ELR (cell line): ENCODE data around the gene IRGC.
"Not testable (repeated sequence)": the region's sequence is repeated elsewhere in the genome, so short reads cannot be mapped to it uniquely, and the experiment has no call there.

Experiments used
- DNase-seq: peaks from one replicate; pipeline ENCODE4 v3.0.0-alpha.2; 2015; ENCODE audit warnings: low read depth

IRGC gene, protein sequence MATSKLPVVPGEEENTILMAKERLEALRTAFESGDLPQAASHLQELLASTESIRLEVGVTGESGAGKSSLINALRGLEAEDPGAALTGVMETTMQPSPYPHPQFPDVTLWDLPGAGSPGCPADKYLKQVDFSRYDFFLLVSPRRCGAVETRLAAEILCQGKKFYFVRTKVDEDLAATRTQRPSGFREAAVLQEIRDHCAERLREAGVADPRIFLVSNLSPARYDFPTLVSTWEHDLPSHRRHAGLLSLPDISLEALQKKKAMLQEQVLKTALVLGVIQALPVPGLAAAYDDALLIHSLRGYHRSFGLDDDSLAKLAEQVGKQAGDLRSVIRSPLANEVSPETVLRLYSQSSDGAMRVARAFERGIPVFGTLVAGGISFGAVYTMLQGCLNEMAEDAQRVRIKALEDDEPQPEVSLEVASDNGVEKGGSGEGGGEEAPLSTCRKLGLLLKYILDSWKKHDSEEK

DNA sequence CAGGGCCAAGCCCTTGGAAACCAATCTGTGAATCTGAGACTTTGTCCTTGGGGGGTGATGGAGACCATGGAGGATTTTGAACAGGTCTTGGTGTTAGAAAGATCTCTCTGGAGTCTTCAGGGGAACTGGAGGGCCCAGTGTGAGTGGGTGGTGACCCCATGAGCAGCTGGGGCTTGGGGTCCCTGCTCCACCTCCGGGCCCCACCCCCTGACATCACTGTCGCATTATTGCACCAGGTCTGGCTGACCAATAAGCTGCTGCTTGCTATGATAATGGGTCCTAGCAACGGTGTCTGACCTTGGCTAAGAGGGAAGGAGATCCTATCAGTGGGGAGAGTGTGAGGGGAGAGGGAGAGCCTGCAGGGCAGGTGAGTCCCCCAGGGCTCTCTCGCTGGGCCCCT lies at the start of gene IRGC:
IRGC (plus strand) TSS at position 301 of the 400 bp plus-strand sequence. CDS start 2,483 bp downstream, outside the sequence.
- DNase-seq = no peak

DNA sequence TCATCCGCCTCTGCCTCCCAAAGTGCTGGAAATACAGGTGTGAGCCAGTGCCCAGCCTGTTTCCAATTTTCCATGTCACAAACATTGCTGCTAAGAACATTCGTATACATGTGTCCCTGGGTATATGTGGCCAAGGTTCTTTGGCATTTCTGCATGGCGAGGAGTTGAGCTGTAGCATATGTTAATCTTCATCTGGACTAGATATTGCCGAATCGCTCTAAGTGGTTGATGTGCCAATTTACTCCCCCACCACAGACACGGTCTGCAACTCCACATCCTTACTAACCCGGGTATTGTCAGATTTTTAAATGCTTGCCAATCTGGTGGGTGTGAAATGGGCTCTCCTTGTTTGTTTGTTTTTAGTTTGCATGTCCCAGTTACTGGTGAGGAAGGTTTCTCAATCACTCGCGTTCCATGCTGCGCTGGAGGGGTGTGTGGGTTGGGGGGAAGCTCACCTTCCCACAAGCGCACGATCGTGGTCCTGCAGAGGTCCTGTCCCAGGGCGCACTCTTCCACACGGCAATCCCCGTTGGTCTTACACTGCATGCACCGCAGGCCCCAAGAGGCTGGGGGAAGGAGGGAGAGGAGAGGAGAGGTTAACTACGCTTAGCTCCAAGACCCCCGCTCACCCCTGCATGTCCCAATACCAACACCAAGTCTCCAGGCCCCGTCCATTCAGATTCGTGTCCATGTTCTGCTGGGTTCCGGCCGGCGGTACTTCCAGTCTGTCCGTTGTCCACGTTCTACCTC lies 48.6 kb upstream of the IRGC start:
- DNase-seq = no peak

DNA sequence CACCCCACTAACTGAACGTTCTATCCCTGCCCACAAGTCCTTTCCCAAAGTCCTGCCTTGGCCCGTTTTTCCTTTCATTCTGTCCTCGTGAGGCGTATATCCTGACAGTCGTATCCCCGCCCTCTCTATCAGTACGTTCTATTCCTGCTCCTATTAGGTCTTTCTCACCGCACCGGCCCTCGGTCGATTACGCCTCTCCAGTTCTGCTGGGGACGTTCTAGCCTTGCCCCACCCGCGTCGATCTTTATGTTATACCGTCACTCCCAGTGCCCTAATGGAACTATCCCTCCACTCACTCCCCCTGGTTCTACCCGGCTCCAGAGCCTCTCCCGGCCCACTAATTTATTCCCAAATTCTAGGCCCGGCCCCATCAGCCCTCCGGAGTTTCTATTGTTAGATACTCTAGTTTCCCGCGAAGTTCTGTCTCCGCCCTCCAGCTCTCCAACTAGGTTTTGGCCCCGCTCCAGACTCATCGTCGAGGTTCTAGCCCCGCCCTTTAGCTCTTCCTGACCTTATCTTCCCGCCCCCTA lies 47.9 kb upstream of the IRGC start:
- peak; percentile 33 for DNase-seq

DNA sequence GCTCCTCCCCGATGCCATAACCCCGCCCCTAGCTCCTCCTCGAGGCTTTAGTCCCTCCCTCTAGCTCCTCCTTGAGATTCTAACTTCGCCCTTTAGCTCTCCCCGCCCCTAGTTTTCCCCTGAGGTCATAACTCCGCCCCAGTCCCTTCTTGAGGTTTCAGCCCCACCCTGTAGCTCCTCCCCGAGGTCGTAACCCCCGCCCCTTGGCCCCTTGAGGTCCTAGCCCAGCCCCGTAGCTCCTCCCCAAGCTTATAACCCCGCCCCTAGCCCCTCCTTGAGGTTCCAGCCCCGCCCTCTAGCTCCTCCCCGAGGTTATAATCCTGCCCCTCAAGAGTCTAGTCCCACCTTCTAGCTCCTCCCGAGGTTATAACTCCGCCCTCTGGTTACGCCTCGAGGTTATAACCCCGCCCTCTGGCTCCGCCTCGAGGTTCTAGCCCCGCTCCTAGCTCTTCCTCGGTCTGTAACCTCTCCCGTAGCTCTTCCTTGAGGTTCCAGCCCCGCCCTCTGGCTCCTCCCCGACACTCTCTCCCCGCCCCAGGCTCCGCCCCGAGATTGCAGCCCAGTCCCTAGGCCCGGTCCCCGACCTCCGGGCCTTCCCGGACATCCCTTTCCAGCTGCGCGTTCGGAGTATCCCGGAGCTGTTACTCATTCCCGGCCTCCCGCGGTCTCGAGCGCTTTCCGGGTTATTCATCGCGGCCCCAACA lies 47.3 kb upstream of the IRGC start:
- DNase-seq = peak; percentile 99

DNA sequence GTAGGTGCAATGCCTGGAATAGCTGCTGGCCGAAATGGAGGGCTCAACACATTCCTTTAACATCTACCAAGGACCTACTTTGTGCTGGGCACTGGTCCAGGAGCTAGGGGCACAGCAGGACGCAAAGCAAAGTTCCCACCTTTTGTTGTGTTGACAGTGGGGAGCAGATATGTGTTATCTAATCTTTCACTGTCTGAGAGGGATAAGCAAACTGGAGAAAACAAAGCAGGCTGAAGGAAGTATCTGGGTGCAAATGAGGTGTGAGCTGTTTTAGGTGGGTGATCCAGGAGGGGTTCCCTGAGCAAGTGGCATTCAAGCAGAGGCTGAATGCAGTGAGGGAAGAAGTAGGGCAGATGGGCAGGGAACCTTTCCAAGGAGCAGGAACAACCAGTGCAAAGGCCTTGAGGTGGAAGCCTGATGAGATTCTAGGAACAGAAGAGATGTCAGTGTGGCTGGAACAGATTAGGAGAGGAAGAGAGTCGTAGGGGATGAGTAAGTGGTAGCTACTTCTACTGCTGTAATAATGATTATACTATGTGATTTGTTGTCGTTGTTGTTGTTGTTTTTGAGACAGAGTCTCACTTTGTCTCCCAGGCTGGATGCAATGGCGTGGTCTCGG lies 43.7 kb upstream of the IRGC start:
- DNase-seq = no peak

DNA sequence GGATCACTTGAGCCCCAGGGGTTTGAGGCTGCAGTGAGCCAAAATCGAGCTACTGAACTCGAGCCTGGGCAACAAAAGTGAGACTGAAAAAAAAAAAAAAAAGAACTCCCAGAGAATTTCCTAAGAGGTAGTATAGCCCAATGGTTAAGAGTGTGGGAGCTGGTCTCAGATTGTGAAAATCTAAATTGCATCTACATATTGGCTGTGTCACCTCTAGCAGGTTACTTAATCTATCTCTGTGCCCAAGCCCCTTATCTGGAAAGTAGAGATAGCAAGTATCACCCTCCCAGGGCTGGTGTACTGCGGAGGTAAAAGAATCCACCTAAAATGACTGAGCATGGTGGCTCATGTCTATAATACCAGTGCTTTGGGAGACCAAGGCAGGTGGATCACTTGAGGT lies 42.2 kb upstream of the IRGC start:
- no peak for DNase-seq

DNA sequence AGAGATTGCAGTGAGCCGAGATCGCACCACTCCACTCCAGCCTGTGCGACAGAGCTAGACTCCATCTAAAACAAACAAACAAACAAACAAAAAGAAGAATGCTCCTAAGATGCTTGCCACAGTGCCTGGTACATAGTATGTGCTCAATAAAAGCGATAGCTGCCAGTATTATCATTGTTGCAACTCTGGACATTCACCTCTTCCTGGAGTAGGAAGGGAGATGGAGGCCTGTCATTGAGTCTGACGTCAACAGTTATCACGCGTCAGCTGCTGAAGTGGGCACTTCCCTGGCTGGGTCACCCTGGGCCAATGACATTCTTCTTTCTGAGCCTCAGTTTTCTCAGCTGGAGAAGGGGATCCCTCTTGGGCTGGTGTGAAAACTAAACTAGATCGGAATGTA lies 41.7 kb upstream of the IRGC start:
- DNase-seq = peak; percentile 35

DNA sequence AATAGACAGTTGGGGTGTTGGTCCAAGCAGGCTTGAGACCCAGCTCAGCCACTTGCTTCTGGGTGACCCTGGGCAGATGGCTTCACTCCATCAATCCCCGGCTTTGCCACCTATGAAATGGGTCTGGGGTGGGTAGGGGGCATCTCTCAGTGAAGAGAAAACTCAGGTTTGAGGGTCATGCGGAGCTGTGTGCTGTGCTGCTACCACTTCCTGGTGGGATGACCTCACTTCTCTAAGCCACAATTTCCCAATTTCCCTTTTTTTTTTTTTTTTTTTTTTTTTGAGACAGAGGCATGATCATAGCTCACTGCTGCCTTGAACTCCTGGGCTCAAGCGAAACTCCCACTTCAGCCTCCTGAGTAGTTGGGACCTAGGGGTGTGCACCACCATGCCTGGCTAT lies 41.3 kb upstream of the IRGC start:
- peak; percentile 80 for DNase-seq

DNA sequence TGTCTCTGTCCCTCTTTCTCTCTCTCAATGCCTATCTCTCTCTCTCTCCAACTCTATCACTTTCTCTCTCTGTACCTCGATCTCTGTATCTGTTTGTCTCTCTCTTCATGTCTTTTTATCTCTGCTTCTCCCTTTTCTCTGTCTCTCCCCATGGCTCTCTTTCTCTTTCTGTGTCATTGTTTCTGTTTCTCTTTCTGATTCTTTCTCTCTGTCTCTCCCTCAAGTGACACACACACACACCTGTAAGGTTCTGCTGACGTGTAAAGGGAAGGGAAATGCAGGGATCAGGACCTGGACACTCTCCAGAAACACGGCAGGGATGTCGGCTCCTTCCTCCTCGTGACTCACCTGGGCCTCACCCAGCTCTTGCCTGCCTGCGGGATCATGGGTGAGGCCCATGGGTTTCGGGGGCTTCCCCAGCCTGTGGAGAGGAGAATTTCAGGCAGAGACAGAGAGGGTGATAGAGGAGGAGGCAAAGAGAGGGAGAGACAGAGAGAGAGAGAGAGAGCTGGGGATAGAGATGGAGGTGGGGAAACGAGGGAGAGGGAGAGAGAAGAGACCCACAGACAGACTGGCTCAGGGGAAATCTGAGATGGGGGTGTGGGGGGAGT lies 40.5 kb upstream of the IRGC start:
- DNase-seq = peak; percentile 89

DNA sequence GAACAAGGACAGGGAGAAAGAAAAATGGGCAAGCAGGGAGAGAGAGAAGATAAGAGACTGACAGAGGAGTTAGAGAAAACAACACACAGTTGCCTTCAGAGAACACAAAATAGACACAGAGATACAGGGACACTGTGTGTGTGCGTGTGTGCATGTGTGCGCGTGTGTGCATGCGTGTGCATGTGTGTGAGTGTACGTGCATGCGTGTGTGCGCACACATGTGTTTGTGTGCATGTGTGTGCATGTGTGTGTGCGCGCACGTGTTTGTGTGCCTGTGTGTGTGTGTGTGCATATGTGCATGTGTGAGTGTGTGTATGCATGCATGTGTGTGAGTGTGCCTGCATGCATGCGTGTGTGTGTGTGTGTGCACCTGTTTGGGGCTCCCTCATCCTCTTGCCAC lies 40.0 kb upstream of the IRGC start:
- no peak for DNase-seq

DNA sequence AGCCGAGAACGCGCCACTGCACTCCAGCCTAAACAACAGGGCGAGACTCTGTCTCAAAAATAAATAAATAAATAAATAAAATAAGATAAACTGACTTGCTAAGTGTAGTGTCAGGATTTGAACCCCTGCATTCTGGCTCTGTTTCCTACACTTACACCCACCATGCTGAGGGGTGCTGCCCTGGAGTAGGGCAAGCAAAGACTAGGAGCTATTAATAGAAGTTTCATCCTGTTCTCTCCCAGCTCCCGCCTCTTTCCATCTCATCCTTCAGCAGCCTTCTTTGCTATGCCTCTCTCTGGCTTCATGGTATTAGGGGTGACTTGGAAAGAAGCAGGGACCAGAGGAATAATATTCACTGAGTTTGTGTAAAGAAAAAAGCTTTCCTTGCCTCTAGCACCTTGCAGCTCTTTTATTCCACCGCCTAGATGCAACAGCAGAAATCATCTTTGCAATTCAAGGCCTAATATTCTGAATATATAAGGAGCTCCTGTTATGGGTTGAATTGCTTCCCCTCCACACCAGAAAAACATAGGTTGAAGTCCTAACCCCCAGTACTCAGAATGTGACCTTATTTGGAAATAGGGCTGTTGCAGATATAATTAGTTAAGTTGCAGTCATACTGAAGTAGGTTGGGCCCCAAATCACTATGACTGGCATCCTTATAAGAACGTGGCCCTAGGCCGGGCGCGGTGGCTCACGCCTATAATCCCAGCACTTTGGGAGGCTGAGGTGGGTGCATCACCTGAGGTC lies 37.2 kb upstream of the IRGC start:
- DNase-seq = no peak

DNA sequence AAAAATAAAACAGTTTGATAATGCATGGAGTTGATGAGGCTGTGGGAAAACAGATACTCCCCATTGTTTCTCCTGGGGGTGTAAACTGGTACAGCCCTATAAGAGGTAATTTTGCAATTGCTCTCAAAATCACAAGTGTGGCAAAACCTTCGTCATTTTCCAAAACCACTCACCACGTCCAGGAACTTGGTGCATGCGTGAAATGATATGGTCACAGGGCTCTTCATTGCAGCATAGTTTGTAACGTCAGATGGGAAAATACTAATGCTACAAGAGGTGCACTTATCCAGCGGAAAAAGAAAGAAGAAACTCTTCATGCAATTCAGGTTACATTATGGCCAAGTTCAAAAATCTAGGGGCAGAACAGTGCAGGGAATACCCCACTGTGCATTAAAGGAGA lies 34.1 kb upstream of the IRGC start:
- DNase-seq = no peak

DNA sequence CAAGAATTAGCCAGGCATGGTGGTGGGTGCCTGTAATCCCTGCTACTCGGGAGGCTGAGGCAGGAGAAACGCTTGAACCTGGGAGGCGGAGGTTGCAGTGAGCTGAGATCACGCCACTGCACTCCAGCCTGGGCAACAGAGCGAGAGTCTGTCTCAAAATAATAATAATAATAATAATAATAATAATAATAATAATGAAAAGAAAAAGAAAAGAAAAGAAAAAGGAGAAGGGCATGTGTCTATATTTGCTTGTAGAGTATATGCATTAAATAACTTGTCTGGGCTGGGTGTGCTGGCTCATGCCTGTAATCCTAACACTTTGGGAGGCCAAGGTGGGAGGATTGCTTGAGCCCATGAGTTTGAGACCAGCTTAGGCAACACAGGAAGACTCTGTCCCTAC lies 33.6 kb upstream of the IRGC start:
- DNase-seq = not testable (repeated sequence)

DNA sequence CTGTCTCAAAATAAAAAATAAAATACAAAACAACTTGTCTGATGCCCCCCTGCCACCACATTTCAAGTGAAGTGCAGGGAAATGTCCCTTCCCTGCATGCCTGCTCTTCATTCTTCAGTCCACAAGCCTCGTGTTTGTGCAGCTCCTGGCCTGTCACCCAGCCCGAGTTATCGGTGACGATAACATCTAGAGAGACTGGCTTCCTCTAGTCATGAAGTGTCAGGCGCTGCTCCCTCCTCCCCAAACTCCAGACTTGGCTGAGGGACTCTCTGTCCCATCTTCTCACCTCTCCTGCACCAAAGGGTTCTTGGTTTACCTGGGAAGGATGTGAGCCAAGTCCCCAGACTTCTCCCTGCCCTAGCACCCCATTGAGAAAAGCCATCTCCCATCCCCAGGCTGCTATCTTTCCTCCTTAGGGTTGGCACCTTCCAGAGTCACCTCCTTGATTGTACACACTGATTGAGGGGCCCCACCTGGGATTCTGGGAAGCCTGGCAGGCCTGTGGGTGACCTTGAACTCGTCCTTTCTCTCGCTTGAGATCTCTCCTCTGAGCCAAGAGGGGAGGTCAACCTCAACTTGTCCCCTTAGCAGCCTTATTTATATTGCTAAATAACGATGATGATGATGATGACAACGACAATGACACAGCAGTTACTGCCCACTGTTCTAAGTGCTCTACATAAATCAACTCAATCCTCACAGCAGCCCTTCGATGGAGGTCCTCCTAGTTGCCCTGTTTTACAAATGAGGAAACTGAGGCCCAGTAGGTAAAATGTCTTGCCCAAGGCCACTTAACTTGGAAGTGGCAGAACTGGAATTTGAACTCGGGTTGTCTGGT lies 32.8 kb upstream of the IRGC start:
- DNase-seq = no peak

DNA sequence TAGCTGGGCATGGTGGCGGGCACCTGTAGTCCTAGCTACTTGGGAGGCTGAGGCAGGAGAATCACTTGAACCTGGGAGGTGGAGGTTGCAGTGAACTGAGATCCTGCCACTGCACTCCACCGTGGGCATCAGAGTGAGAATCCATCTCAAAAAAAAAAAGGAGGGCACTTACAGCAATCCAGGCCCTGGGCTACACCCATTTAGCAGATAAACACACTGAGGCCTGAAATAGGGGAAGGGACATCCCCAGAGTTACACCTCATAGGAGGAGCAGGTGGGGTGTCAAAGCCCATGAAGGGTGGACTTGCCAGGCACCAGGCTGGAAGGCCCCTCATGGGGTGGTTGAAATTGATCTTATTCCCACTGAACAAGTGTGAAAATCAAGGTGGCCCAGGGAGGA lies 32.0 kb upstream of the IRGC start:
- no peak for DNase-seq

DNA sequence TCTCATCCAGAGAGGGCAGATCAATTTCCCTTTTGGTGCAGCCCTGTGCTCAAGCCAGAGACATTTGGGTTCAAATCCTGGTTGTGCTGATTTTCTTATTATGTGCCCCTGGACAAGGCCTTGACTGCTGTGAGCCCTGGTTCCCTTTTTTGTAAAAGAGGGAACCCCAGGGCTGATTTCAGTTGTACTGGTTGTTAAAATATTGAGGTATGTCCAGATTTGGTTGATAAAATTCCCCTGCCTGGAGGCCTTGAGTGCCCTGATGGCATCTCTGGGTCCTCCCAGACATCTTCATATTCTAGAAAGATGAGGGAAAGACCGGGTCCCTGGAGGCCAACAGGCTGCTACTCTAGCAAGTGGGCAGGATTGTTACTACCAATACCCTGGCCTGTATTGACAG lies 31.6 kb upstream of the IRGC start:
- no peak for DNase-seq

DNA sequence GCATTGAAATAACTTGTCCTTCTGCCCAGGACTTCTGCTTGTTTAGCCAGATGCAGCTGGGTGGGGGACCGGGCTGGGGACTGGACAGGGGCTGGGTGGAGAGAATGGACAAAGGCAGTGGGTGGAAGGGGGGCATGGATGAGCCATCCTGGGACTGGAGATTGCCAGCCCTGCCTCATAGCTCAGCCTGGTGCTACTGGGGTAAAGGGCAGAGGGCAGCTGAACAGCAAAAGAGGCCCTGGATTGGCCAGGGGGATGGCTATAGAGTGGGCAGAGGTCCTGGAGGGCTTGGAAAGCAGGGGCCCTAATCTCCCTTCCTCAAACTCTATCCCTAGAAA lies 28.2 kb upstream of the IRGC start:
- no peak for DNase-seq

DNA sequence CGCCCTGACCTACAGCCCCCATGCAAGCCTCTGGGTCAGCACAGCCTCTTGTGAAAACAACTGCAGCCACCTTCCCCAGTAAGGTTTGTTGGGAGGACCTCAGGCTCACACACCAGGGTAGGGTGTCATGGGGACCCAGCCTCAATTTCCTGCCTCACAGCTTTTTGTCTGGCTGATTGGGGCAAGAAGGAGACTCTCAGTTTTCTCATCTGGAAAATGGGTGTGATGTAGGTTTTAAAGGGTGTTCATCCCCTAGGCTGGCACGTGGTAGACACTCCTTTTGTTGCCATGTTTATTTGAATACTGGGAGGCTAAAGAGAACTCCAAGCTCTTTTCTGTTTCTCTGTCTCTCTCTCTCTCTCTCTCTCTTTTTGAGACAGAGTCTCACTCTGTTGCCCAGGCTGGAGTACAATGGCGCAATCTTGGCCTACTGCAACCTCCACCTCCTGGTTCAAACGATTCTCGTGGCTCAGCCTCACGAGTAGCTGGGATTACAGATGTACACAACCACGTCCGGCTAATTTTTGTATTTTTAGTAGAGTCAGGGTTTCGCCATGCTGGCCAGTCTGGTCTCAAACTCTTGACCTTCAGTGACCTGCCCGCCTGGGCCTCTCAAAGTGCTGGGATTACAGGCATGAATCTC lies 27.7 kb upstream of the IRGC start:
- DNase-seq = no peak

DNA sequence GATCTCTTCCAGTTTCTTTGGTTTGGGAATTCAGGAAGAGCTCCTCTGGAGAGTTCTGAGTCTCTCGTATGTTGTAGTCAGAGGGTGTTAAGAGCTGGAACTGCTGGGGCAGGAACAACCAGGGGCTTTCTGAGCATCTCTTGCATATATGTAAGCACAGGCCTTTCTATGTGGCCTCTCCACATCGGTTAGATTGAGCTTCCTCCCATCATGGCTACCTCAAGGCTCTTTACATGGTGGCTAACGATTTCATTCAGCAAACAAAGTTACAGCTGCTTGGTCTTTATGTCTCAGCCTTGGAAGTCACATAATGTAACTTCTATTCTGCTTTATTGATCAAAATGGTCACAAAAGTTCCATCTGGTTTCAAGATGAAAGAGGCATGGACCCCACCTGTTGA lies 25.4 kb upstream of the IRGC start:
- no peak for DNase-seq

DNA sequence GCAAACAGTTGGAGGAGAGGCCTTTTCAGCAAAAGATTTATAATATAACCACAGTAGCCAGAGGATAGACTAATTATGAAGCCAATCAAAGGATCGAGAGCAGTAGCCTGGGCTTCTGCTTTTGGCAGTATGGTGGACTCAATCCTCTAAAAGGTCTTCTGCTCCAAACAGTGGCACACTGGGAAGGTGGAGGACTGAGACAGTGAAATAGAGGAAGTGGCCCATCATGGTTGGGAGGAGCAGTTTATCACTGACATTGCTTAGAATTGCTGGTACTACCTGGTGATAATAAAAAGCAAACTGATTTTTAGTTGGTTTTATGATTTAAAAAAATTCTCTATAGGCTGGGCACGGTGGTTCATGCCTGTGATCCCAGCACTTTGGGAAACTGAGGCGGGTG lies 25.0 kb upstream of the IRGC start:
- DNase-seq = no peak
